Progenitor cell of endocrine pancreas (in vitro differentiated cells): ENCODE results near the gene RGP1. TPM values are rescaled to one million over a fixed set of nuclear protein-coding genes. Genes with fewer than 3 reads are reported as not detected.

Experiments
- DNase-seq: peaks from one replicate; pipeline ENCODE4 v3.0.0; 2021; ENCODE audit warnings: low spot score; ENCODE audit not compliant: unreplicated experiment
- H3K27ac Mint-ChIP-seq: 2 replicates; pipeline ENCODE4 v1.8.0; 2021; ENCODE audit warnings: mild to moderate bottlenecking, moderate library complexity, mixed read lengths
- H3K27me3 Mint-ChIP-seq: 2 replicates; pipeline ENCODE4 v1.8.0; 2021; ENCODE audit warnings: mixed read lengths
- H3K36me3 Mint-ChIP-seq: 2 replicates; pipeline ENCODE4 v1.8.0; 2022; ENCODE audit warnings: mixed read lengths; ENCODE audit not compliant: insufficient read depth
- H3K4me1 Mint-ChIP-seq: 2 replicates; pipeline ENCODE4 v1.8.0; 2021; ENCODE audit warnings: low read depth, mixed read lengths
- H3K4me3 Mint-ChIP-seq: 2 replicates; pipeline ENCODE4 v1.8.0; 2021; ENCODE audit warnings: low read depth, mild to moderate bottlenecking, moderate library complexity, mixed read lengths
- H3K9me3 Mint-ChIP-seq: 2 replicates; pipeline ENCODE4 v1.8.0; 2021; ENCODE audit warnings: low read depth, mixed read lengths
- long read RNA-seq: library from polyadenylated mRNA; unstranded; transcript quantifications from one replicate; pipeline ENCODE4 v2.0.0, GENCODE V29; 2020
- total RNA-seq: library from RNA; stranded (reverse); gene quantifications from 2 replicates; pipeline ENCODE4 v1.2.1, GENCODE V29; 2021
- TF ChIP-seq, protein P1 (sequence below): fragments of 200-600 bp; sonication (generic); IDR thresholded peaks from one replicate; pipeline ENCODE4 v1.5.0; 2021; ENCODE audit warnings: antibody characterized with exemption, mild to moderate bottlenecking; ENCODE audit not compliant: unreplicated experiment

RGP1 gene, protein sequence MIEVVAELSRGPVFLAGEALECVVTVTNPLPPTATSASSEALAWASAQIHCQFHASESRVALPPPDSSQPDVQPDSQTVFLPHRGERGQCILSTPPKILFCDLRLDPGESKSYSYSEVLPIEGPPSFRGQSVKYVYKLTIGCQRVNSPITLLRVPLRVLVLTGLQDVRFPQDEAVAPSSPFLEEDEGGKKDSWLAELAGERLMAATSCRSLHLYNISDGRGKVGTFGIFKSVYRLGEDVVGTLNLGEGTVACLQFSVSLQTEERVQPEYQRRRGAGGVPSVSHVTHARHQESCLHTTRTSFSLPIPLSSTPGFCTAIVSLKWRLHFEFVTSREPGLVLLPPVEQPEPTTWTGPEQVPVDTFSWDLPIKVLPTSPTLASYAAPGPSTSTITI
- 37.8 and 40.0 TPM in 2 replicates for total RNA-seq
- long read RNA-seq, full-length matches to known transcripts, result 4 of 7 reads
- long read RNA-seq, partial matches to known transcripts, result 0 of 7 reads
- long read RNA-seq, other reads (novel, unspliced or antisense), result 3 of 7 reads

DNA sequence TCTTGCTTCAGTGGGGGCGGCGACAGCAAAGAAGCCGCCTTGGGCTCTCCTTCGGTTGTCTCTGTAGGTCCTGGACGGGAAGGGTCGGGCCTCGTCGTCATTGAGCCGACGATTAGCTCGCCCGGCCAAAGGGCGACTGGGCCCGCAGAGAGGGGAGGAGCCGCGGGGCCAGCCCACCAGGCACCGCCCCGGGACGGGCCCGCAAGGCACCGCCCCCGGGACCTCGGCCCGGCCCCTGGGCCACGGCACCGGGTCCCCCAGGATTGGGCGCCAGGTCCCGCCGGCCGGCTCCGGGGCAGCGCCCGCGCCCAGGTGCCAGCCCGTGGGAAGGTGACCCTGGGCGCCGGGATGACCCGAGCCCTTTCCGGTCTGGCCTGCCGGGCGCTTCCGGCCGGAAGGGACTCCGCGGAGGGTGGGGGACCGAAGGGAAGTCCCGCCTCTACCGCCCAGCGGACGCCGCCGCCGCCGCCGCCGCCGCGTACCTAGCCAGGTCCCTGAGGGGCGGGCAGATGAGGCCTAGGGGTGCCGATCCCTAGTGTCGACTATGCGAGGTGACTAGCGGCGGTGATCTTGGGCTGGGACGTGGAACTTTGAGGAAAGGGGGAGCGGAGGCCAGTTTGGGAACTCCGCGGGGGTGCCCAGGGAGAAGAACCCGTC is at the start of gene RGP1, which contains the start of gene GBA2:
Gene RGP1, plus strand, starts transcription at position 430 of the 657 bp plus-strand sequence. CDS start 469 bp downstream, outside the sequence.
Gene GBA2, minus strand, starts transcription at position 371 of the 657 bp plus-strand sequence. CDS start 524 bp downstream, outside the sequence.
- H3K4me1 Mint-ChIP-seq, result peaks cover 32% of the 10 kb centered on the region
- peak; percentile 68 for DNase-seq
- peak within 1 kb of the TSS; percentile 93 for H3K4me3 Mint-ChIP-seq
- TF ChIP-seq, protein P1, sequence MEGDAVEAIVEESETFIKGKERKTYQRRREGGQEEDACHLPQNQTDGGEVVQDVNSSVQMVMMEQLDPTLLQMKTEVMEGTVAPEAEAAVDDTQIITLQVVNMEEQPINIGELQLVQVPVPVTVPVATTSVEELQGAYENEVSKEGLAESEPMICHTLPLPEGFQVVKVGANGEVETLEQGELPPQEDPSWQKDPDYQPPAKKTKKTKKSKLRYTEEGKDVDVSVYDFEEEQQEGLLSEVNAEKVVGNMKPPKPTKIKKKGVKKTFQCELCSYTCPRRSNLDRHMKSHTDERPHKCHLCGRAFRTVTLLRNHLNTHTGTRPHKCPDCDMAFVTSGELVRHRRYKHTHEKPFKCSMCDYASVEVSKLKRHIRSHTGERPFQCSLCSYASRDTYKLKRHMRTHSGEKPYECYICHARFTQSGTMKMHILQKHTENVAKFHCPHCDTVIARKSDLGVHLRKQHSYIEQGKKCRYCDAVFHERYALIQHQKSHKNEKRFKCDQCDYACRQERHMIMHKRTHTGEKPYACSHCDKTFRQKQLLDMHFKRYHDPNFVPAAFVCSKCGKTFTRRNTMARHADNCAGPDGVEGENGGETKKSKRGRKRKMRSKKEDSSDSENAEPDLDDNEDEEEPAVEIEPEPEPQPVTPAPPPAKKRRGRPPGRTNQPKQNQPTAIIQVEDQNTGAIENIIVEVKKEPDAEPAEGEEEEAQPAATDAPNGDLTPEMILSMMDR, result no peak
- H3K36me3 Mint-ChIP-seq, result peaks cover 21% of the 10 kb centered on the region
- H3K27ac Mint-ChIP-seq, result peak within 1 kb of the TSS; percentile 94
- H3K9me3 Mint-ChIP-seq, result no peaks in the 10 kb centered on the region
- no peaks in the 10 kb centered on the region for H3K27me3 Mint-ChIP-seq

DNA sequence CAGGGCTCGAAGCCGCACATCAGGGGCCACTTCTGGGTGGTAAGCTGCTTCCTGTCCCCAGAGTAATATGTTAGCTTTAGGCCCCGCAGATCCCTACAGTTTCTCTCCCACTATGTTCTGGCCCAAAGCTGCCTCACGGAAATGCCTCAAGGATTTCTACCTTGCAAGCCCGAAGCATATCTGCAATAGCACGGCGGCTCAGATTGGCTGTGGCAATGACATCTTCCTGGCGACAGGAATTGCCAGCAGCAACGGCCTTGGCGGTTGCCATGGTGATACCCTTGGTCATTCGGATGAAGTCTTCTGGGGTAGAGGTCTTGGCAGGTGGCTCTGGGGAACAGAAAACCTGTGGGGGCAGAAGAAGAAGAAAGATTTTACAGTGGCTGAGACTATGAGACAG is 49.1 kb upstream of the RGP1 start:
- DNase-seq, result no peak
- Mint-ChIP-seq H3K27me3 (no peaks in the 10 kb centered on the region), H3K4me1 (no peaks in the 10 kb centered on the region), H3K9me3 (no peaks in the 10 kb centered on the region), H3K36me3 (peaks cover 27% of the 10 kb centered on the region), H3K27ac (no peak overlapping the region), H3K4me3 (no peak overlapping the region)
- TF ChIP-seq, protein P1, result no peak

DNA sequence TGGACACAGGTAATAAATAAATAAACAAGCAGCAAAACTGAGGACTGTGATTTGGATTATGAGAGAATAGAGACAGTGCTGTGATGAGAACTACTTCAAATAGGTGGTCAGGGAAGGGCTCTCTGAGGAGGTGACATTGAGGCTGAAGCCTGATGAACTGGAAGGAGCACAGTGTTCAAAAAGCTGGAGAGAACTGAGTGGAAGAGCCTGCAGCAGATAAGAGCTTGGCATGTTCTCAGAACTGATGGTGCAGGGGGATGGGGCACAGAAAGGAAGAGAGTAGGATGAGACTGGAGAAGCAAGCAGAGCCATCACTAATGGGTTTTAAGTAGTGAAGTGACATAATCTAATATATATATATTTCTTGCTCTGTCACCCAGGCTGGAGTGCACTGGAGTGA is 48.1 kb upstream of the RGP1 start:
- TF ChIP-seq, protein P1, result no peak
- peaks cover 27% of the 10 kb centered on the region for H3K36me3 Mint-ChIP-seq
- H3K4me1 Mint-ChIP-seq, result no peaks in the 10 kb centered on the region
- no peak overlapping the region for H3K4me3 Mint-ChIP-seq
- H3K27ac Mint-ChIP-seq, result no peak overlapping the region
- no peak for DNase-seq
- H3K27me3 Mint-ChIP-seq, result no peaks in the 10 kb centered on the region
- no peaks in the 10 kb centered on the region for H3K9me3 Mint-ChIP-seq

DNA sequence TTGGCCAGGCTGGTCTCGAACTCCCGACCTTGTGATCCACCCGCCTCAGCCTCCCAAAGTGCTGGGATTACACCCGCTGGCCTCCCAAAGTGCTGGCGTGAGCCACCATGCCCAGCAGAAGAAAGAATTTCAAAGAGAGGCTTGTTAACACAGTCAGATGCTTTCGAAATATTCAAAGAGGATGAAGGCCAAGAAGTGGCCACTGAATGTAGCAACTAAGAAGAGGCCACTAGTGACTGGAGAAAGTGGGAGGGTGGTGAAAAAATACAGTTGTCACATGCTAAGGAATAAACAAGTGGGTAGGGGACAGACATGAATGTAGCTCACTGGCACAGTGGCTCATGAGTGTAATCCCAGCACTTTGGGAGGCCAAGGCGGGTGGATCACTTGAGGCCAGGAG is 46.4 kb upstream of the RGP1 start:
- Mint-ChIP-seq H3K9me3 (no peaks in the 10 kb centered on the region), H3K36me3 (peaks cover 30% of the 10 kb centered on the region), H3K27ac (no peak overlapping the region), H3K27me3 (no peaks in the 10 kb centered on the region), H3K4me1 (no peaks in the 10 kb centered on the region), H3K4me3 (no peak overlapping the region)
- TF ChIP-seq, protein P1, result no peak
- no peak for DNase-seq

DNA sequence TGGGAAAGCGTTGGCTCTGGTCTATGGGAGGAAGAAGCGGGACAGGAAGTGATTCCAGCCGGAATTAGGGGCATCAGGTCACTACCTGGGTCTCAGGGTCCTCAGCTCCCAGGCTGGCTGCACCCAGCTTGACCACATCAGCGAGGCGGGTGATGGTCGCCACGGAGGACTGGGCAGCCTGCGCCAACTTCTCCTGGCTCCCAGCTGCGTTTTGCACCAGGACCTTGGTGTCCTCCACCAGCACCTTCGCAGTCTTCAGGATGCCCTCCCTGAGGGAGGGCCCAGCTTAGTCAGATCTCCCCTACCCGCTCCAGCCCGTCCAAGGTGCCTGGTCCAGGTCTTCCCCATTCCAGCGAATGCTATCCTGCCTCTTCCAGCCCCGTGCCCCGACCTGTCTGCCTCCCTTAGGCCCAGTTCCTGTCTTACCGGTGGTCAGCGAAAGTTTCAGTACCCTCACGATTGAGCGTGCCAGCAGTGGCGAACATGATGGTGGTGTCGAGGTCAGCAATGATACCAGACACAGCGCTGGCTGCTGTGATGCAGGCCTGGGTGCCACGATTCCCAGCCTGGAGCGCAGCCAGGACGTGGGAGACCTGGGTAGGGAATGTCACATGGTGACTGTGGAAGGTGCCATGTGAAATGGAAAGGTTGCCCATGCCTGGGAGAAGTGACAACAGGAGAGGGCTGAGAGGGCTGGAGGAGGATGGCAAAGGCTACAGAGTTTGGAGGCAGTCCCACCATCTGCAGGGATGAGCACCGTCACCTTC is 45.0 kb upstream of the RGP1 start:
- no peaks in the 10 kb centered on the region for H3K9me3 Mint-ChIP-seq
- H3K4me1 Mint-ChIP-seq, result no peaks in the 10 kb centered on the region
- no peak for DNase-seq
- H3K27ac Mint-ChIP-seq, result no peak overlapping the region
- peaks cover 32% of the 10 kb centered on the region for H3K36me3 Mint-ChIP-seq
- TF ChIP-seq, protein P1, result no peak
- no peak overlapping the region for H3K4me3 Mint-ChIP-seq
- H3K27me3 Mint-ChIP-seq, result no peaks in the 10 kb centered on the region
